HepG2 (cell line): ENCODE data around the gene LASP1. TPM values are rescaled to one million over a fixed set of nuclear protein-coding genes. Genes with fewer than 3 reads are reported as not detected.

Source experiments
- CENPX ChIP-seq: sonication (generic); formaldehyde crosslinking; IDR thresholded peaks from 2 replicates; pipeline ENCODE4 v1.9.0; 2021; ENCODE audit warnings: mild to moderate bottlenecking, missing genetic modification reagents, moderate library complexity
- GABPB1 ChIP-seq: IDR thresholded peaks from 2 replicates; pipeline ENCODE4 v1.6.1; 2016; ENCODE audit warnings: mild to moderate bottlenecking, missing genetic modification reagents, moderate library complexity, missing compliant biosample characterization
- IRX3 ChIP-seq: sonication (generic); formaldehyde crosslinking; IDR thresholded peaks from 2 replicates; pipeline ENCODE4 v1.8.1; 2023; ENCODE audit warnings: mild to moderate bottlenecking, low read depth, missing genetic modification reagents, borderline replicate concordance
- MAFK ChIP-seq, 2 experiments: IDR thresholded peaks in 1 of 2; conservative IDR thresholded peaks in 1 of 2; 2 replicates each; pipeline ENCODE4 v1.6.1; 2011; ENCODE audit warnings: improper control_type of control experiment in 2 of 2, low read length in 2 of 2
- MIER2 ChIP-seq: IDR thresholded peaks from 2 replicates; pipeline ENCODE4 v1.6.1; 2016; ENCODE audit warnings: missing biosample characterization, missing genetic modification reagents
- PAF1 ChIP-seq: IDR thresholded peaks from 2 replicates; pipeline ENCODE4 v1.6.1; 2016; ENCODE audit warnings: missing genetic modification reagents, missing compliant biosample characterization
- PRPF4 ChIP-seq: fragments of 200-400 bp; formaldehyde crosslinking; IDR thresholded peaks from 2 replicates; pipeline ENCODE4 v1.6.1; 2016; ENCODE audit warnings: low read length, low read depth; ENCODE audit not compliant: poor library complexity, severe bottlenecking
- RAD51 ChIP-seq: fragments of 450-650 bp; IDR thresholded peaks from 2 replicates; pipeline ENCODE4 v1.6.1; 2016; ENCODE audit warnings: borderline replicate concordance
- ZC3H13 ChIP-seq: sonication (generic); formaldehyde crosslinking; IDR thresholded peaks from 2 replicates; pipeline ENCODE4 v1.8.1; 2023; ENCODE audit warnings: mild to moderate bottlenecking, missing genetic modification reagents, moderate library complexity
- ZFP1 ChIP-seq: IDR thresholded peaks from 2 replicates; pipeline ENCODE4 v1.6.1; 2016
- ZMYM3 ChIP-seq: sonication (generic); formaldehyde crosslinking; IDR thresholded peaks from 2 replicates; pipeline ENCODE4 v1.5.1; 2020; ENCODE audit warnings: mild to moderate bottlenecking, missing genetic modification reagents
- ZNF432 ChIP-seq: sonication (generic); formaldehyde crosslinking; IDR thresholded peaks from 2 replicates; pipeline ENCODE4 v1.5.0; 2020; ENCODE audit warnings: missing genetic modification reagents, mild to moderate bottlenecking, borderline replicate concordance
- ZNF501 ChIP-seq: sonication (generic); formaldehyde crosslinking; IDR thresholded peaks from 2 replicates; pipeline ENCODE4 v1.5.1; 2020; ENCODE audit warnings: mild to moderate bottlenecking, moderate library complexity, missing genetic modification reagents
- ZNF777 ChIP-seq: sonication (generic); formaldehyde crosslinking; IDR thresholded peaks from 2 replicates; pipeline ENCODE4 v1.4.0; 2020; ENCODE audit warnings: missing genetic modification reagents
- polyA plus RNA-seq, 8 experiments: library from polyadenylated mRNA; depleted of rRNA in 3 of 8; stranded (reverse) in 7 of 8; unstranded in 1 of 8; fragments of >200 nt; fragmentation: Illumina TruSeq in 4 of 8; extraction: Trizol in 4 of 8; gene quantifications; 2 replicates each; pipeline versions ENCODE4 v1.2.1 to v1.2.3, GENCODE V29; 2011 to 2016; ENCODE audit warnings: low read depth in 4 of 8, missing spikeins in 1 of 8, mixed read lengths in 1 of 8; ENCODE audit not compliant: insufficient read depth in 1 of 8
- total RNA-seq, 5 experiments: library from RNA; depleted of rRNA; stranded (reverse); fragments of >200 nt; fragmentation: Illumina TruSeq; extraction: Trizol; gene quantifications; 2 replicates each; pipeline ENCODE4 v1.2.3, GENCODE V29; 2016; ENCODE audit warnings: low read depth in 1 of 5
- TF ChIP-seq, protein P1 (sequence below), 2 experiments: sonication (generic) in 1 of 2; formaldehyde crosslinking in 1 of 2; IDR thresholded peaks; 2 replicates each; pipeline versions ENCODE4 v1.4.0 to v1.6.1; 2016 to 2020; ENCODE audit warnings: borderline replicate concordance in 1 of 2, low read depth in 1 of 2, mild to moderate bottlenecking in 1 of 2, missing genetic modification reagents in 1 of 2
- TF ChIP-seq, protein P2 (sequence below): sonication (generic); IDR thresholded peaks from 2 replicates; pipeline ENCODE4 v1.6.1; 2016; ENCODE audit warnings: low read depth, borderline replicate concordance
- TF ChIP-seq, protein P3 (sequence below): sonication (generic); formaldehyde crosslinking; IDR thresholded peaks from 2 replicates; pipeline ENCODE4 v1.4.0; 2020; ENCODE audit warnings: low read depth, mild to moderate bottlenecking, missing genetic modification reagents
- TF ChIP-seq, protein P4 (sequence below): sonication (generic); formaldehyde crosslinking; IDR thresholded peaks from 2 replicates; pipeline ENCODE4 v1.9.0; 2021; ENCODE audit warnings: missing genetic modification reagents, mild to moderate bottlenecking, borderline replicate concordance
- TF ChIP-seq, protein P5 (sequence below): sonication (generic); formaldehyde crosslinking; IDR thresholded peaks from 2 replicates; pipeline ENCODE4 v1.5.1; 2020; ENCODE audit warnings: missing genetic modification reagents, mild to moderate bottlenecking, borderline replicate concordance

The LASP1 gene
- total and polyA plus RNA-seq, 2 of the 13 experiments (the other 11 are each of a cell fraction or from before 2014, with no cell fraction given) = 70.1 to 97.0 TPM

DNA sequence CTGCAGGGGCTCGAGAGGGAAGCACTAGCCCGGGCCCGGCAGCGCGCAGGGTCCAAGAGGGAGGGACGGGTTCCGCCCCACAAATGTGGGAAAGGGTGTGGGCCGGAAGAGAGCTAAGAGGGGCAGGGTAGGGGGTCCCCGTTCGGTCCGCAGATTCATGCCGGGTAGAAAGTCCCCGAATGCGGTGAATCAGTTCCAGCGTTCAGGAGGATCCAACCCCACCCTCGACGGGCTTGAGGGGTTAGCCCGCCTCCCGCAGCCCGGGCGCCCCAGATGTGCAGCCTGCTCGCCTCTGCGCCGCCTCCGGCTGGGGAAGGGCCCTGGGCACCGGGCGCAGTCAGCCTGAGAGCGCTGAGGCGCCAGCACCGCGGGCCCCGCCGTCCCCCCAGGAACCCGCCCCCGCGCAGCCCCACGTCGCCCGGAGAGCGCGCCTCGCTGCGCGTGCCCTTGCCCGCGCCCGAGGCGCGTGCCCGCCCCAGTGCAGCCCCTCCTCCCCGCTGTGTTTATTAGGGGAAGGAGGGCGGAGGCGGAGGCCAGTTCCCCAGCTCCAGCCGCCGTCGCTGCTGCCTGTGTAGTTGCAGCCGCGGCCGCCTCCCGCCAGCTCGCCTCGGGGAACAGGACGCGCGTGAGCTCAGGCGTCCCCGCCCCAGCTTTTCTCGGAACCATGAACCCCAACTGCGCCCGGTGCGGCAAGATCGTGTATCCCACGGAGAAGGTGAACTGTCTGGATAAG lies at the start of gene LASP1 (continued):
- TF ChIP-seq, protein P1, sequence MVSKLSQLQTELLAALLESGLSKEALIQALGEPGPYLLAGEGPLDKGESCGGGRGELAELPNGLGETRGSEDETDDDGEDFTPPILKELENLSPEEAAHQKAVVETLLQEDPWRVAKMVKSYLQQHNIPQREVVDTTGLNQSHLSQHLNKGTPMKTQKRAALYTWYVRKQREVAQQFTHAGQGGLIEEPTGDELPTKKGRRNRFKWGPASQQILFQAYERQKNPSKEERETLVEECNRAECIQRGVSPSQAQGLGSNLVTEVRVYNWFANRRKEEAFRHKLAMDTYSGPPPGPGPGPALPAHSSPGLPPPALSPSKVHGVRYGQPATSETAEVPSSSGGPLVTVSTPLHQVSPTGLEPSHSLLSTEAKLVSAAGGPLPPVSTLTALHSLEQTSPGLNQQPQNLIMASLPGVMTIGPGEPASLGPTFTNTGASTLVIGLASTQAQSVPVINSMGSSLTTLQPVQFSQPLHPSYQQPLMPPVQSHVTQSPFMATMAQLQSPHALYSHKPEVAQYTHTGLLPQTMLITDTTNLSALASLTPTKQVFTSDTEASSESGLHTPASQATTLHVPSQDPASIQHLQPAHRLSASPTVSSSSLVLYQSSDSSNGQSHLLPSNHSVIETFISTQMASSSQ (IDR thresholded peaks at IDR 0.05; ENCODE audit: low read depth) = no peak
- TF ChIP-seq, protein P1 (CRISPR knock-in tag; IDR thresholded peaks at IDR 0.05; ENCODE audit: borderline replicate concordance) = 0 out of 2 replicates have a peak, but pooled peaks have one; percentile 43
- TF ChIP-seq, protein P2, sequence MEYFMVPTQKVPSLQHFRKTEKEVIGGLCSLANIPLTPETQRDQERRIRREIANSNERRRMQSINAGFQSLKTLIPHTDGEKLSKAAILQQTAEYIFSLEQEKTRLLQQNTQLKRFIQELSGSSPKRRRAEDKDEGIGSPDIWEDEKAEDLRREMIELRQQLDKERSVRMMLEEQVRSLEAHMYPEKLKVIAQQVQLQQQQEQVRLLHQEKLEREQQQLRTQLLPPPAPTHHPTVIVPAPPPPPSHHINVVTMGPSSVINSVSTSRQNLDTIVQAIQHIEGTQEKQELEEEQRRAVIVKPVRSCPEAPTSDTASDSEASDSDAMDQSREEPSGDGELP = 0 out of 2 replicates have a peak, but pooled peaks have one; percentile 5
- TF ChIP-seq IRX3 = 0 out of 2 replicates have a peak, but pooled peaks have one; percentile 79
- peak; percentile 76 for TF ChIP-seq GABPB1 (CRISPR knock-in tag)
- TF ChIP-seq, protein P3, sequence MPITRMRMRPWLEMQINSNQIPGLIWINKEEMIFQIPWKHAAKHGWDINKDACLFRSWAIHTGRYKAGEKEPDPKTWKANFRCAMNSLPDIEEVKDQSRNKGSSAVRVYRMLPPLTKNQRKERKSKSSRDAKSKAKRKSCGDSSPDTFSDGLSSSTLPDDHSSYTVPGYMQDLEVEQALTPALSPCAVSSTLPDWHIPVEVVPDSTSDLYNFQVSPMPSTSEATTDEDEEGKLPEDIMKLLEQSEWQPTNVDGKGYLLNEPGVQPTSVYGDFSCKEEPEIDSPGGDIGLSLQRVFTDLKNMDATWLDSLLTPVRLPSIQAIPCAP = no peak
- no peak; the same call in 1 of the 2 replicates for TF ChIP-seq ZC3H13
- TF ChIP-seq RAD51 = no peak
- peak; percentile 95 for TF ChIP-seq ZNF777 (CRISPR knock-in tag)
- no peak for TF ChIP-seq PAF1 (CRISPR knock-in tag)
- no peak for TF ChIP-seq MAFK (conservative IDR thresholded peaks at IDR 0.05 in 1 of 2, IDR thresholded peaks at IDR 0.05 in 1 of 2; ENCODE audit: low read length in 2 of 2)
- no peak for TF ChIP-seq PRPF4
- no peak for TF ChIP-seq ZFP1 (CRISPR knock-in tag)
- peak; percentile 53; the same call in 1 of the 2 replicates for TF ChIP-seq ZNF501 (CRISPR knock-in tag)
- TF ChIP-seq, protein P4, sequence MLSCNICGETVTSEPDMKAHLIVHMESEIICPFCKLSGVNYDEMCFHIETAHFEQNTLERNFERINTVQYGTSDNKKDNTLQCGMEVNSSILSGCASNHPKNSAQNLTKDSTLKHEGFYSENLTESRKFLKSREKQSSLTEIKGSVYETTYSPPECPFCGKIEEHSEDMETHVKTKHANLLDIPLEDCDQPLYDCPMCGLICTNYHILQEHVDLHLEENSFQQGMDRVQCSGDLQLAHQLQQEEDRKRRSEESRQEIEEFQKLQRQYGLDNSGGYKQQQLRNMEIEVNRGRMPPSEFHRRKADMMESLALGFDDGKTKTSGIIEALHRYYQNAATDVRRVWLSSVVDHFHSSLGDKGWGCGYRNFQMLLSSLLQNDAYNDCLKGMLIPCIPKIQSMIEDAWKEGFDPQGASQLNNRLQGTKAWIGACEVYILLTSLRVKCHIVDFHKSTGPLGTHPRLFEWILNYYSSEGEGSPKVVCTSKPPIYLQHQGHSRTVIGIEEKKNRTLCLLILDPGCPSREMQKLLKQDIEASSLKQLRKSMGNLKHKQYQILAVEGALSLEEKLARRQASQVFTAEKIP (CRISPR knock-in tag) = no peak
- TF ChIP-seq MIER2 (CRISPR knock-in tag) = peak; percentile 45; the same call in 1 of the 2 replicates
- no peak for TF ChIP-seq ZNF432 (CRISPR knock-in tag)
- TF ChIP-seq, protein P5, sequence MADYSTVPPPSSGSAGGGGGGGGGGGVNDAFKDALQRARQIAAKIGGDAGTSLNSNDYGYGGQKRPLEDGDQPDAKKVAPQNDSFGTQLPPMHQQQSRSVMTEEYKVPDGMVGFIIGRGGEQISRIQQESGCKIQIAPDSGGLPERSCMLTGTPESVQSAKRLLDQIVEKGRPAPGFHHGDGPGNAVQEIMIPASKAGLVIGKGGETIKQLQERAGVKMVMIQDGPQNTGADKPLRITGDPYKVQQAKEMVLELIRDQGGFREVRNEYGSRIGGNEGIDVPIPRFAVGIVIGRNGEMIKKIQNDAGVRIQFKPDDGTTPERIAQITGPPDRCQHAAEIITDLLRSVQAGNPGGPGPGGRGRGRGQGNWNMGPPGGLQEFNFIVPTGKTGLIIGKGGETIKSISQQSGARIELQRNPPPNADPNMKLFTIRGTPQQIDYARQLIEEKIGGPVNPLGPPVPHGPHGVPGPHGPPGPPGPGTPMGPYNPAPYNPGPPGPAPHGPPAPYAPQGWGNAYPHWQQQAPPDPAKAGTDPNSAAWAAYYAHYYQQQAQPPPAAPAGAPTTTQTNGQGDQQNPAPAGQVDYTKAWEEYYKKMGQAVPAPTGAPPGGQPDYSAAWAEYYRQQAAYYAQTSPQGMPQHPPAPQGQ (CRISPR knock-in tag) = no peak
- 0 out of 2 replicates have a peak, but pooled peaks have one; percentile 8 for TF ChIP-seq ZMYM3
- no peak for TF ChIP-seq CENPX (CRISPR knock-in tag)
